Activated CD4-positive, alpha-beta T cell treated with anti-CD3 and anti-CD28 coated beads for 24 hours (primary cell): ENCODE measurements around the gene RSAD2.
"Not testable (repeated sequence)": the region's sequence is repeated elsewhere in the genome, so short reads cannot be mapped to it uniquely, and the experiment has no call there.

ENCODE experiments used
- DNase-seq, 2 donors: peaks; one replicate each; pipeline ENCODE4 v3.0.0-alpha.2; 2020; ENCODE audit warnings: low read depth in 2 of 2

The RSAD2 gene

GRCh38 chr2:6927186-6927585 is 49.6 kb downstream of the RSAD2 start:
- no peak for DNase-seq

GRCh38 chr2:6927753-6928152 is 50.2 kb downstream of the RSAD2 start:
- DNase-seq: no peak

DNA sequence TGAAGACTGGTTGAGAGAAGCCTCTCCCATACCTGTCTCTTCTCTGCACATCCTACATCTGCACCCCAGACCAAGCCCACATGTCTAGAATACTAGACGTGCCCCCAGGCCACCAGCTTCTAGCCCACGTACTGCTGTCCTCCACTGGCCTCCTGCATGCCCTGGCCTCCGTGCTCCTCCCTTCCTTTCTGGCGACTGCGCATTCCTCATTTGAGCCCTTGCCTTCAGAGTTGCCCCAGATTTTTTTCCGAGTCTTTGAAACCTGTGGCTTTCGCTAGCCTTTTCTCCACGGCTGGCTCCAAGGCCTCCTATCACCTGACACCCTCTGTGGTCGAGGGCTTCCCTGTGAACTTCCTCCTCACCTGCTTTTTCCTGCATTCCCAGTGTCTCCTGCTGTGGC is 50.9 kb downstream of the RSAD2 start:
- DNase-seq: no peak

- no peak for DNase-seq
These were observed 51.7 kb downstream of the RSAD2 start for GRCh38 chr2:6929196-6929819.

- DNase-seq: no peak
These were observed 53.5 kb downstream of the RSAD2 start for GRCh38 chr2:6930923-6931647.

DNA sequence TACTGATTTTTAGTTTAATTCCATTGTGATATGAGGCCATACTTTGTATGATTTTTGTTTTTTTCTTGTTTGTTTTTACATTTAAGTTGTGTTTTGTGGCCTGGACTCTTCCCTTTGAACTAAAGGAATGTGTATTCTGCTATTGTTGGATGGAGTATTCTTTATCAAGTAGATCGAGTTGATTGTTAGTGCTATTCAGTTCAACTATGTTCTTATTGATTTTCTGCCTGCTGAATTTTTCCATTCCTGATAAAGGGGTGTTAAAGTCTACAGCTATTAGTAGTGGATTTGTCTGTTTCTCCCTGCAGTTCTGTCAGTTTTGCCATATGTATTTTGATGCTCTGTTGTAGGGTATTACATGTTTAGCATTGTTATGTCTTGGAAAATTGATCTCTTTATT is 54.2 kb downstream of the RSAD2 start:
- no peak for DNase-seq

- DNase-seq: no peak
These were observed 54.6 kb downstream of the RSAD2 start for GRCh38 chr2:6932206-6932605.

DNA sequence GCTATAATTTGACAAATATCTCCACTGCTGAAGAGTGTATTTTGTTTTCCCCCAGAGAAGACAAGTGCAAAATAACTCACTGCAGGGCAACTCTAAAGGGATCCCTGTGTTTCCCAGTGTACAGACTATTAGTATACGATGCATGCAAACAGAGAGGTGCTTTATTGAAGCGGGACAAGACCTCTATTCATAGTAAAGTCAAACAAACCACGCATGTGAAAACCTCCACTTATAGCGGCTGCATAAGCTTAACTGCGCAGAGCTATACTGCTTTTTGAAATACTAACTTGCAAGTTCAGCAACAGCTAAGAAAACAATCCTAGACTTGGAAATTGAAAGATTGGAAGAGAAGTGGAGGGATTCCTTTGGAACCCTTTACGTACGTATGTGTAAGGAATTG is 55.3 kb downstream of the RSAD2 start:
- DNase-seq: no peak

DNA sequence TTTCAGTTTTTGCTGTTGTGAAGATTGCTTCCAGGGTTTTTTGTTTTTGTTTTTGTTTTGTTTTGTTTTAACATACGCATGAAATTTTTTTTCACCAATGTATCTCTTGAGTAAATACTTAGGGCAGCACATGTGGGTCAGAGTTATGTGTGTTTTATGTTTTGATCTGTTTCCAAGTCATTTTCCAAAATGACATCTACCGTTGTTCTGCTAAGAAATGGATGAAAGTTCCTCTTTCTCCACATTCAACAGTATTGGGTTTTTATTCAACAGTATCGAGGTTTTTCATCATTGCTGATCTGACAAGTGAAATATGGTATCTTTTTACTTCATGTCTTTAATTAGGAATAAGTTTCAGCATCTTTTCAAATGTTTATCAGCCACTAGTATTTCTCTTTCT is 56.3 kb downstream of the RSAD2 start:
- no peak for DNase-seq

DNA sequence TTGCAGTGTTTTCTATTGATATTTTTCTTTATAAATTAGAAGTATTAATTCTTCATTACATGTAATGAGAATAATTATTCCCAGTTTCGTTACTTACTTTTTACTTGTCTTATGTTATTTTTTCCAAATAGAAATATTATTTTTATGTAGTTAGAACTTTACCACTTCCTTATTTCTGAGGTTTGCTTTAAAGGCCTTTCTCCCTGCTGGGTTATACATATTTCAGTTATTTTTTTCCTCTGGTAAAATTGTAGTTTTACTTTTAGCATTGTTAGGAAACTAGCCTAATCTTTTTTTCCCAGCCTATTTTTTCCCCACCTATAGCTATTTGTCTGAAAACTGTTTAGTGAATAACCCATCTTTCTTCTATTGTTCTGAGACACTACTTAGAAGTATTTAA is 56.8 kb downstream of the RSAD2 start:
- no peak for DNase-seq

DNA sequence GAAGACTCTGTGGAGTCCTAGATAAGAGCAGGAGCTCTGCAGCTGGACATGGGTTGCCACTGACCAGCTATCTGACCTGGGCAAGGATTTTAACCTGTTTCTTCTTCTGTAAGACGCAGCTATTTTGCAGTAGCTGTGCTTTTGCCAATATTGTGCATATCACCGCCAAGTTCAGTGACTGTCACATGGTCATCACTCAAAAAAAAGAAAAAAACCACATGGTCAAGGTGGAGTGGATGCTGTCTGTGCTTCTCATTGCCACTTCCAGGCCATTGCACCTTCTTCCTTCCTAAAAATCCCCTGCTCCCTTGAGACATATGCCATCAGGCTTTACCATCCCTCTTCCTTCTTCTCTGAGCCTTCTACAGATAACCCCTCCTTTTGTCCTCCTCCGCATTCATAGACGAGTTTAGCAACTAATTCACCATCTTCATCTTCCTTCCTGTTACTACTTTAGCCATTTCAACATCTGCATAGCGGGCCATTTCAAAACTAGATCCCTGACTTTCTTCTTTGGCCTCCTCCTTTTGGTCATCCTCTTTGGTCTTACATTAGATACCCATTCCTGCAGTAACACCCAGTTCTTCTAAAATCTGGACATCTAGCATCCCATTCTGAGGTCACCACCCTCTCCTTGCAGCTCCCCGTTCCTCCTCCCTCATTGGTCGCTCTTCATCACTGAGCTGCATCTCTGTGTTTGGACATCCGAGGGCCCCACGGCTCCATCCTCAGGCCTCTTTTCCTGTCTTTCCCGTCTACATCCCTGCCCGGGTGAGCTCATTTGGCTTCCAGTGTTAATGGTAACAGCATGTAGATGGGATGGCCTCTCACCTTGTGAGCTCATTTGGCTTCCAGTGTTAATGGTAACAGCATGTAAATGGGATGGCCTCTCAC is 57.4 kb downstream of the RSAD2 start:
- DNase-seq: no peak

- not testable (repeated sequence) for DNase-seq
These were observed 58.1 kb downstream of the RSAD2 start for GRCh38 chr2:6935652-6936020.

DNA sequence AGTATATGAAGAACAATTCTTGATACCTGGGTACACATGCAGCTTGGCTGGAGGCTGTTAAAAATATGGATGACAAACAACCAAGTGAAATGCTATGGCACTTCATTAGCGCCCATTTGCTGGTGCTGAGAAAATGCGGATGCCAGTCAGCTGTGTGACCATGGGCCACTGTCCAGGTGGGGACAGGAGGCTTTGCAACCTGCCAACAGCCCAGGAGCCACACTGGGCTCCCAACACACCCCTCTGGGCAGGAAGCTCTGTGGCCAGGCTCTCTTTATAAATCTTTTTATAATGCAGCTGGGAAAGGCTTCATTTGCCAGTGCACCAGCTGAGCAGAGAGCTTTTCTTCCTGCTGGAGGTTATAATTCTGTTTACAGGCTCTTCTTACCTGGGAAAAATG is 59.6 kb downstream of the RSAD2 start:
- DNase-seq: no peak

- DNase-seq: no peak
These were observed 60.0 kb downstream of the RSAD2 start for GRCh38 chr2:6937582-6937981.

DNA sequence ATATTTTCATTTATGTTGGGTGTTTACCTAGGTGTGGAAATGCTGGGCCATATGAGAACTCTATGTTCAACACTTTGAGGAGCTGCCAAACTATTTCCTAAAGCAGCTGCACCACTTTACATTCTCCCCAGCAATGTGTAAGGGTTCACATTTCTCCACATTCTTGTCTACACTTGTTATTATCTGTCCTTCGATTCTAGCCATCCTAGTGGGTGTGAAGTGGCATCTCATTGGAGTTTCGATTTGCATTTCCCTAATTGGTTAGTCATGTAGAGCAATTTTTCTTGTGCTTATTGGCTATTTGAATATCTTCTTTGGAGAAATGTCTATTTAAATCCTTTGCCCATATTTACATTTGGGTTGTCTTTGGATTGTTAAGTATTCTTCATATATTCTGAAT is 61.5 kb downstream of the RSAD2 start:
- no peak for DNase-seq

DNA sequence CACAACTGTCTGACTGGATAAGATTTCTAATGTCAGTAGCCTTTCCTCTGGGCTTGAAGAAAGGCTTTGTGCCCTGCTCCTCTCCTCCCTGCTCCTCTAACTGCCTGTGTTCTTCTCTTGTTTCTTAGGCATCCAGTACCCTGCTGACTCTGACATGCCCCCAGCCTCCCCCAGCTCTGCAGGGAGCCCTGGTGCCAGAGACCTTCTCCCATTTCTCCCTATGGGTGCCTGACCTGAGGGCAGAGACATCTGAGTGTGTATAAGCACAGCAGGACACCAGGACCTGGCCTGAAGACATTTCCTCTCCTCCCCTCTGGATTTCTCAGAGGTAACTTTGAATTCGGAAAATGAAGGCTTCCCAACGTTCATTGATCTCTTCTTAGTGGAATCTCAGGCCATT is 63.2 kb downstream of the RSAD2 start:
- no peak for DNase-seq

GRCh38 chr2:6941299-6942046 is 63.9 kb downstream of the RSAD2 start:
- DNase-seq: no peak

DNA sequence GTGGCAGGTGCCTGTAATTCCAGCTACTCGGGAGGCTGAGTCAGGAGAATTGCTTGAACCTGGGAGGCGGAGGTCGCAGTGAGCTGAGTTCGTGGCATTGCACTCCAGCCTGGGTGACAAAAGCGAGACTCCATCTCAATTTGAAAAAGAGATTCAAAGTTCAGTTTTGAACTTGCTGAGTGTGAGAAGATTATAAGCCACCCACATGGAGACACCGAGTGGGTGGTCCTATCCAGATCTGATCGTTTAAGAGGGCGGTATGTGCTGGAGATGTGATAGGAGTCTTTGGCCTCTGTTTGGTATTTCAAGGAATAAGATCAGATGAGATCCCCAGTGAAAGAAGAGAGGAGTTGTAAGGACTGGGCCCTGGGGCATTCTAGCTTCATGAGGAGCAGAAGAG is 65.3 kb downstream of the RSAD2 start:
- no peak for DNase-seq

DNA sequence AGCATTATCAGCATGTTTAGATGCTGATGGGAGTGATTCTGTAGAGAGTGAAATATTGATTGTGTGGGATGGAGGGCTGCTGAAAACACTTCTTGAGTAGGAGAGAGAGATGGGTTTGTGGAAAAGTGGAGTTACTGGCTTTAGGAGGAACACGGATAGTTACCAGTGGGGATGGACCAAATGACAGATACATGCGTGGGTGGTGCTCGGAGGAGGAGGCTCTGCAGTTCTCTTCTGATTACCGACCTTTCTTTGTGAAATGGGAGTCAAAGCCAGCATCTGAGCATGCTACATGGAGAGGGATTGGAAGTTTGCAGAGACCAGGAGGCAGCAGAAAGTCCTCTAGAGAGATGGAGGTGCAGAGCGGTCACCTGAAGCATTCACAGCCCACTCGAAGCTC is 65.9 kb downstream of the RSAD2 start:
- DNase-seq: no peak

- no peak for DNase-seq
These were observed 66.4 kb downstream of the RSAD2 start for GRCh38 chr2:6943971-6944370.

DNA sequence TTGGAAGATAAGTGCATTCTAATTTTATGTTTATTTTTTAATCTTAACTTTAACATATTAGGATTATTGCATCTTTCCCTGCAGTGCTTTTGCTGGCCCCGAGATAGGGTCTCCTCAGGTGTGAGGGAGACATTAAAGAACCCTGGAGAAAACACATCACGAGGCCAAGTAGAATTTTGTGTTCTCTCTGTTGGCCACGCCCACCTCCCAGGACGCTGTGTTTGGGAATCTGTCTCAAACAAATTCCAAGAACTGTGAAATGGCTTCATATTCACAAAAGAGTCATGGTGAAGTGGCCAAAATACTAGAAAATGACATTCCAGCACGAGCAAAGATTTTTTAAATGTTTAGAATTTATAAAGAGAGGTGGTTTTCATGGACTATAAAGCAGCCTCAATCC is 67.0 kb downstream of the RSAD2 start:
- DNase-seq: no peak
